AG20443 (cell line): ENCODE measurements around the gene ZNF318.

Experiments
- DNase-seq: peaks from one replicate; pipeline ENCODE4 v3.0.0; 2012; ENCODE audit warnings: low spot score, mixed read lengths

Gene ZNF318

DNA sequence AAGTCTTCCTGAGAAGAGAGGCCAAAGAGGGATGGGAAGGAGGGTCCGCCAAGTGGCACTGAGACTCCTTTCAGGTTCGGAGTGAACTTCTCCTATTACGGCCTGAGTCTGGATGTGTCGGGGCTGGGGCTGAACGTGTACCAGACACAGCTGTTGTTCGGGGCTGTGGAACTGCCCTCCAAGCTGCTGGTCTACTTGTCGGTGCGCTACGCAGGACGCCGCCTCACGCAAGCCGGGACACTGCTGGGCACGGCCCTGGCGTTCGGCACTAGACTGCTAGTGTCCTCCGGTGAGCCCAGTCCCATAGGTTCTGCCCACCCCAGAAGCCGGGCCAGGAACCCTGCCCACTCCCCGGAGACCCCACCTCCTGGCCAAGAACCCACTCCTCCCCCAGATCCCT lies 67.3 kb downstream of the ZNF318 start:
- no peak for DNase-seq

DNA sequence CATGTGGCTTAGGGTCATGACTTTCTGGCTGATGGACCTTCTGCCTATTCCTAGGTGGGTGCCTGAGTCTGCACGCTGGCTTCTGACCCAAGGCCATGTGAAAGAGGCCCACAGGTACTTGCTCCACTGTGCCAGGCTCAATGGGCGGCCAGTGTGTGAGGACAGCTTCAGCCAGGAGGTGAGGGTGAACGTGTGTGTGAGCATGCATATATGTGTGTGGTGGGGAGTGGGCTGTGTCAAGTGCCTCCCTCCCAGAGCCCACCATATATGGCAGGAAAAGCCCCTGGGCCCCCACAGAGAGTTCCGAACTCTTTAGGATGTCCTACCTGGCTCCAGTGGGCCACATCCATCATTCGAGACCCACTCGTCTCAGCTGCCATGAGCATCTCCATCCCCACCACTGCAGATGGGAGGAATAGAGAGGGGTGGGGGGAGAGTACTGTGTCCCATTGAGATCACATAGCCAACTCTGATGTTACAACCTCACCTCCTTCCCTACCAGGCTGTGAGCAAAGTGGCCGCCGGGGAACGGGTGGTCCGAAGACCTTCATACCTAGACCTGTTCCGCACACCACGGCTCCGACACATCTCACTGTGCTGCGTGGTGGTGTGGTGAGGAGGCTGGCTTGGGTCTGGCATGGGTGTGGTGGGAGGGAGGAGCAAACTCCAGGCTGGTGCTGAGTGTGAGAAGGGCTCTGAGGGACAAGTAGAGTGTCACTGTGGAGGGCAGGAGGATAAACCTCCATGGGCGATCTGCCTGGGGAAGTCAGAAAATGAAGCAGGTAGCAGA lies 68.2 kb downstream of the ZNF318 start:
- DNase-seq, result no peak

DNA sequence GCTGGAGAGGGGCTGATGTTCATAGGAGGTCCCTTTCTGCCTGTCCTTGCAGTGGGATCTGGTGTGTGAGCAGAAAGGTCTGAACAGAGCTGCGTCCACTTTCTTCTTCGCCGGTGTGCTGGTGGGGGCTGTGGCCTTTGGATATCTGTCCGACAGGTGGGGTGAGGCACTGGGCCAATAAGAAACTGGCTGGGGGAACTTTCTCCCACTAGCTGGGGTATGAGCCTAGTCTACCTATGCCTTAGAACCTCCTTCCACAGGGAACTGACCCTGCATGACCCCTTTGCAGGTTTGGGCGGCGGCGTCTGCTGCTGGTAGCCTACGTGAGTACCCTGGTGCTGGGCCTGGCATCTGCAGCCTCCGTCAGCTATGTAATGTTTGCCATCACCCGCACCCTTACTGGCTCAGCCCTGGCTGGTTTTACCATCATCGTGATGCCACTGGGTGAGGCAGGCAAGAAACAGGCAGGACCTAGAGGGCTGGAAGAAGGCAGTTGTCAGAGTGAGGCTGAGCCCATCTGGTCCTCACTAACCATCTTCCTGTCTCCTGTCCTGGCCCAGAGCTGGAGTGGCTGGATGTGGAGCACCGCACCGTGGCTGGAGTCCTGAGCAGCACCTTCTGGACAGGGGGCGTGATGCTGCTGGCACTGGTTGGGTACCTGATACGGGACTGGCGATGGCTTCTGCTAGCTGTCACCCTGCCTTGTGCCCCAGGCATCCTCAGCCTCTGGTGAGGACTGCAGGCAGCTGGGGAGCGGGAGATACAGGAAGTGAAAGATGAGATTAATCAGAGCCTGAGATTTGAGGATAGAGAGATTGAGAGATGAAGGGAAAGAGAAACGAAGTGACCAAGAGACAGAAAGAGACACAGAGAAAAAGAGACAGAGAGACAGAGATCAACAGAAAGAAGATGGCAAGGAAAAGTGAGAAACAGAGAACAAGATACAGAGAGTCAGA lies 69.8 kb downstream of the ZNF318 start:
- DNase-seq, result no peak

DNA sequence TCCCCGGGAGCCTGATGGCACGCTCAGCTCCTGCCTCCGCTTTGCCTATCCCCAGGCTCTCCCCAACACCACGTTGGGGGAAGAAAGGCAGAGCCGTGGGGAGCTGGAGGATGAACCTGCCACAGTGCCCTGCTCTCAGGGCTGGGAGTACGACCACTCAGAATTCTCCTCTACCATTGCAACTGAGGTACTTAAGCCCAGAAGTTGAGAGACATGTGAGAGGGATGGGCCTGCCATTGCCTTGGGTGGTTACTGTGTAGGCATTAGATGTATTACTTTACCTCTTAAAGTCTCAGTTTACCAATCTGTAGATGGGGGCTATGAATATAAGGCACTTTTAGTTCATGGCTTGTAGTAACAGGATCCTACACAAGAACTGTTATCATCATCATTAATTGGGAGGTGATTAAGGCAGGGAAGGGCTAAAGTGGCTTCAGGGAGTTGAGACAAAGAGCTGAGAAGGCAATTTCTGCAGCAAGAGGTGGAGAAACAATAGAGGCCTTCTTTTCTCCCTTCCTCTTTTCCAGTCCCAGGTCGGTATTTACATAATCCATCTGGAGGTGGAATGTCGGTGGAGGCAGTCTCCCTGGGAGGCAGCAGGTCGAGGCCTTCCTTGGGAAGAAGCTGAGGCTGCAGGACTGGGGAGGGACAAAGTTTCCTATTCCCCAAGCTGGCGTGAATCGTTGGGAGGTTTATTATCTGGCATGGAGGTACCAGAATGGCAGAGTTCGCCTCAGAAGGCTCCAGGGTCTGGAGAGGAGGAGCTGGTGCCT lies 70.7 kb downstream of the ZNF318 start:
- DNase-seq, result no peak

DNA sequence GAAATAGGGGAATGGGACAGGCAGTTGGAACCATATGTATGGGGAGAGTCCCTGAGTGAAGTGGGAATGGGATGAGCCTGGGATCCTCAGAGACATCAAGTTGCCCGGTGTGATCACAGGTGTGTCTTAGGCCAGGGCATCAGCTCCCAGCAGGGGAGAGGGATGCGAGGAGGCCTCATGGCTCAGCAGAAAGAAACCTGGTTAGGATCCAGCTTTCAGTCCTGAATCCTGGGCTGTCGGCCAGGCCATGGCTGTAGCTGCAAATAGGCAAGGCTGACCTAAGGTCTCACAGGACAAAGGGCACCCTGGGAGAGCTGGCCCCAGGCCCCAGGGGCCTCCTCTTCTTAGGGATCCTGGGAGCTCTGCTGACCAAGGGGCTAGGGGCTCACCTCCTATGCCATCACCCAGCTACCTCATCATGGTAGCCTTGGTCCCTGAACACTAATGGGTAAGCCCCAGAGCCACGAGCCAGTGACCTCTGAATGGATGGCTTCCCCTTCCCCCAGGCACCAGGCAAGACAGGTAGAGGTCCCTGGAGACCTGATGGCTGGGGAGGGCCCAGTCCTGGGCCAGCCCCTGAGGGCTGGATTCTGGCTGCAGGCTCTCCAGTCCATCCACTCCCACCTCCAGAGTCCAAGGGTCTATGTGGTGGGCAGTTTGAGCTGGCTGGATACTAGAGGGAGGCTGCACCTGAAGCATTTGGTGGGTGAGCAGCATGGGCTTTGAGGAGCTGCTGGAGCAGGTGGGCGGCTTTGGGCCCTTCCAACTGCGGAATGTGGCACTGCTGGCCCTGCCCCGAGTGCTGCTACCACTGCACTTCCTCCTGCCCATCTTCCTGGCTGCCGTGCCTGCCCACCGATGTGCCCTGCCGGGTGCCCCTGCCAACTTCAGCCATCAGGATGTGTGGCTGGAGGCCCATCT lies 71.5 kb downstream of the ZNF318 start, which contains the start of gene SLC22A7:
TSS of gene SLC22A7 (plus strand) at position 617 of the 921 bp plus-strand sequence. CDS start at position 716, 99 bp downstream.
- DNase-seq, result no peak

DNA sequence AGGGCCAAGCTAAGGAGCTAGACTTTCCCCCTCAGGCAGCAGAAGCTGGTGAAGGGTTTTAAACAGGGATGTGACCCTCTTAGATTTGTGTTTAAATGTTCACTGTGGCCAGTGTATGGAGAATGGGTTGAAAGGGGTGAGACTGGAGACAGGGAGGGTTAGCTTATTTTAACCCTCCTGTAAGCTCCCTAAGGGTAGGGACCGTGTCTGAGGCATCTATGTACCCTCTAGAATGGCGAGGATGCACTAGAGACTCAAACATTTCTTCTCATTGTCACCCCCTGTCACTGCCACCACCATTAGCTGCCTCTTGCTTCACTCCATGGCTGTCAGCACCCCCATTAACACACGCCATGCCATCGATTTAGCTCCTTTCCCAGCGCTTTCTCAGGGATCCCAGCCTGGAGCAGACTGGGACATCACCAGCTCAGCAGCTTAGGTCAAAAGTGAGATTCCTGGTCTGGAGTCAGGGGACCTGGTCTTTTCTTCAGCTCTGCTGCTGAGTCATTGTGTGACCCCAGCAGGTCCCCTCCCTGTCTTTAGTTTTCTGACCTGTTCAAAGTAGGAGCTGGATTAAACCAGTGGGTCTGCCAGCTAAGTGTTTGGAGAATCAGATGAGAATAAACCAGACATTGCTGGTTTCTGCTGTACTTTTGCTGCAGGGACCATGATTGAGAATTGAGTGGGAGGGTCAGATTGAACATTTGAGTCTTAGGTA lies 72.5 kb downstream of the ZNF318 start:
- no peak for DNase-seq

DNA sequence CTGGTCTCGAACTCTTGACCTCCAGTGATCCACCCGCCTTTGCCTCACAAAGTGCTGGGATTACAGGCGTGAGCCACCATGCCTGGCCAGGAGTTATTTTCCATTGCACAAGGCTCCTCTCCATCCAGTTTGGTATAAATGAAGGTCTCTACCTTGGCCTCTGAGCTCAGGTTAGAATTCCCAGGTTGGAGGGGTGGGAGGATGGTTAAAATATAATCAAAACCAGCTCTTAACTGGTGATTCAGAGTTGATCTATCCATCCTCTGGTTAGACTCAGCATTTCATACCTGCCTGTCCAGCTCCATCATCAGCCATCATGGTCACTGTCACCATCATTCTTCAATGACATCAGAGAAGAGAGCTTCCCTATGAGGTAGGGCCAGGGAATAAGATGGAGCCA lies 74.0 kb downstream of the ZNF318 start:
- no peak for DNase-seq

DNA sequence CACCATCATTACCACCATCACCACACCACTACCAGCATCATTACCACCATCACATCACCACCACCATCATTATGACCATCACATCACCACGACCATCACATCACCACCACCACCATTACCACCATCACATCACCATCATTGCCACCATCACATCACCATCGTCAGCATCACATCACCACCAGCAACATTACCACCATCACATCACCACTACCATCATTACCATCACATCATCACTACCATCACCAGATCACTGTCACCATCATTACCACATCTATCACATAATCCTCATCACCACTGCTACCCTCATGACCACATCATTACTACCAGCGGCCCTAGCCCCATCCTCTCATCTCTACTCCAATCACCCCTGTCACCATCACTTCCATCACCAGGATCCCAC lies 74.9 kb downstream of the ZNF318 start:
- DNase-seq, result no peak

DNA sequence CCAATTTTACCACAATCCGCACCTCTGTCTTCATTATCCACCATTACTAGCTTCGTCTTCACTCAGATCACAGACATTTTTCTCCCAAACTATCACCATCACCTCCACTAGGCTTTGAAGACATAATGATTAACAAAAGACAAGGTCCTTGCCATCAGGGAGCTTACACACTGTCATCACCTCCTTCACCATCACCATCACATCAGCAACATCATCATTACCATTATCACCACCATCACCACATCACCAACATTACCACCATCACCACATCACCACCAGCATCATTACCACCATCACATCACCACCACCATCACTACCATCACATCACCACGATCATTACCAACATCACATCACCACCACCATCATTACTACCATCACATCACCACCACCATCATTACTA lies 75.7 kb downstream of the ZNF318 start:
- DNase-seq, result no peak

DNA sequence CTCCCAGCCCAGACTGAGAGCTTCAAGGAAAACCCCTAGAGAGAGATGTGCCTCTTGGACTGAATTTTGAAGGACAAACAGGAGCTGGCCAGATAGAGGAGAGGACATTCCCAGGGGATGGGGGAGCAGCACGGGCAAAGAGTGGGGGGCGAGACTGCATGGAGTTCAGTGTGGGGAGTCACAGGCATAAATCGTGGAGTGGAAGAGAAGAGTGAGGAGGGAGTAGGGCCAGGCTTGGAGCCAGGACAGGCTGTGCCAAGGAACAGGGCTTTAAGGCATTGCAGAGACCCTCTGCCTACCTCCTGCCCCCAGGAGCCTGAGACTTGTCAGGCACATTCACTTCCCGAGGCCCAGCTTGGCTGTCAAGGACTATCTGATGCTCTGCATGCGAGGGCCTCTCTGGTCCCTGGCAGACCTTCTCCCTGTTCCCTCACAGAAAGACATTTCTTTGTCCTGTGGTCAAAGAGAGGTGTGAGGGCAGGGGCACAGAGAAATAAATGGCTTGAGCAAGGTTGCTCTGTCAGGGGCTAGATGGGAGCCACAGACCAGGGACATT lies 76.6 kb downstream of the ZNF318 start:
- no peak for DNase-seq

DNA sequence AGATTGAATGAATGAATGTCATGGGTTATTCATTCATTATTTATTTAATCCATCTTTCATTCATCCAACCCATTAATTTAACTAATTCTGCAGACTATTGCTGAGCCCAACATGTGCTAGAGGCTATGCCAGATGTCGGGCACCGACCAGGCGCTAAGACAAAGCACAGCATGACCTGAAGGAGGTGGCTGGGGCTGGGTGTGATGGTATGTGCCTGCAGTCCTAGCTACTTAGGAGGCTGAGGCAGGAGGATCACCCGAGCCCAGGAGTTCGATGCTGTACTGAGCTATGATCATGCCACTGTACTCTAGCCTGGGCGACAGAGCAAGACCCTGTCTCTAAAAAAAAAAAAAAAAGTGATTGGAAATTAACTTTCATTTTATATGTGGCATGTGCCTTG lies 77.1 kb downstream of the ZNF318 start:
- no peak for DNase-seq

DNA sequence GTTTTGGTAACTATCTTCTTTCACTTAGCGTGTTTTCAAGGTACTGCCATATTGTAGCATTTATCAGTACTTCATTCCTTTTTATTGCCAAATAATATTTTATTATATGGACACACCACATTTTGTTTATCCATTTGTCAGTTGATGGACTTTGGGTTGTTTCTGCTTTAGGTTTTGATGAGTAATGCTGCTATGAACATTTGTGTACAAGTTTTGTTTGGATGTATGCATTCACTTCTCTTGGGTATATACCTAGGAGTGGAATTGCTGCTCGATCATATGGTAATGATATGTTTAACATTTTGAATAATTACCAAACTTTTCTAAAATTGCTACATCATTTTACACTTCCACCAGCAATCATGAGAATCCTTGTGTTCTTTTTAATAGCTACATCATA lies 77.7 kb downstream of the ZNF318 start:
- DNase-seq, result no peak

DNA sequence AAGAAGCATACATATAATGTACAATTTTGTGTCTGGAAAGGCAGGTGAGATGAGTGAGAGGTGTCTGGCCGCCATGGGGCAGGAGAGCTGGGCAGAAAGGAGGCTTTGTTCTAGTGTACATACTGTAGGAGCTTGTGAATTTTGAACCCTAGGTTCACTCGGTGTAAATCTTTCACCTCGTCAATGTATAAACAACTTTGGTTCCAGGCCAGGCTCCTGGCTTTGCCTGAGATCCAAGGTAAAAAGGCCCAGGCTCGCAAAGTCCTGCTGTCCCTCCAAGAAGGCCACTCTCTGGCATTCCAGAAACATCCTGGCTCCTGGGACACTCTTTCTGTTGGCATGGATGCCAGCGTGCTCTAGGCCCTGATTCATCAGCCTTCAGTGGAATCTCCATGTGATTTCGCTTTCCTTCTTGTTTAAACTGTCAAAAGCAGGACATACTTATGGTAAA lies 78.5 kb downstream of the ZNF318 start:
- peak; percentile 54 for DNase-seq

DNA sequence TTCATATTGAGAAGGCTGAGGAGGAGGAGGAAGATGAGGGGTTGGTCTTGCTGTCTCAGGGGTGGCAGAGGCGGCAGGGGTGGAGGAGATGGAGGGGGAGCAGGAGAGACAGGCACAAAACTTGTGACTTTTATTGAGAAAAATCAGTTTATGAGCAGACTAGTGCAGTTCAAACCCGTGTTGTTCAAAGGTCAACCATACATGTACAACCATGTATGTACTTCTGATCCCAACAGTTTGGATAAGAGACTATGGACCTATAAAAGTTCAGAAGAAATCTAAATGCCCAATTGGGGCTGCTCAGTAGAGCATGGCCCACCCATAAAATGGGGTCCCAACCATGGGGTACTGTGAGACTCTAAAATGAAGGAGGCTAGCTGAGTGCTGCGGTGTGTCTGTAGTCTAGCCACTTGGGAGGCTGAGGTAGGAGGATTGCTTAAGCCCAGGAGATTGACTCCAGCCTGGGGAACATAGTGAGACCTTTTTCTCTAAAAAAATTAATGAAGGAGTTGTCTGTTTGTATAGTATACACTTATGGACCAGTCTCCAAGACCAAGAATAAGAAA lies 79.0 kb downstream of the ZNF318 start:
- no peak for DNase-seq

DNA sequence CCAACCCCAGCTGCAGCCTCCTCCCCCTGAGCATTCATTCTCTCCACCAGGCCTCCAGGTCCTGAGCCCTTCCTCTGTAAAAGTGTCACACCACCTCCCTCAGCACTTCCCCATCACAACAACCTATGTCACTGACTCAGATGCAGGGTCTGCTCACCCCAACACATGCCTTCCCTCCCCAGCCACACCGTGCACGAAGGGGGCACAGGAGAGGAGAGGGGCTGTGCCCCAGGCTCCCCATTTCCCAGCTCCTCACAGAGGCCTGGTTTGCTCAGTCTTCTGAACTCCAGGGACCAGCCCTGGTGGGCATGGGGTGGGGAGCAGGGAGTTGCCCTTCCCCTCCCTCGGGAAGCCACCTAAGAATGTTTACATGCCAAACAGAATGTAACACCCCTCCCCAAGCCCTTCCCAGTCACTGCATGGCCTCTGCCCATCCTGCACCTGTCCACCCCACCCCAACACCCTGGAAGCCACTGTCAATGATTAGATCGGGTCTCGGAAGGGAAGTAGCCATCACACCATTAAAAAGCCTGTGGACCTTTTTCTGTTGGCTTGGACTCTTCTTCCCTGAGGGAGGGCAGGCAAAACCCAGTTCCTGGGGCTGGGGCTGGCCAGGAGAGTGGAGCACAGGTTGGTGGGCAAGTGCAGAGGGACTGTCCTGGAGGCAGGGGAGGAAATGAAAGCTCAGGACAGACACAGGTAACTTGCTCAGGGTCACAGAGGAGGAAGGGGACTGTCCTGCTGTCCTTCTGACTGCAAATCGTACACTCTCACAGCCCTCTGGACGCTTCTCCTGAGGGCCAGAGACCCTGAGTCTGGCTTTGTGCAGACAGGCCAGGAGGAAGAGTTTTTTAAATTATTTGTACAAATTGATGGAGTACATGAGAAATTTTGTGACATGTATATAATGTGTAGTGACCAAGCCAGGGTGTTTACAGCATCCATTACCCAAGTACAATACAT lies 81.4 kb downstream of the ZNF318 start:
- DNase-seq, result no peak

DNA sequence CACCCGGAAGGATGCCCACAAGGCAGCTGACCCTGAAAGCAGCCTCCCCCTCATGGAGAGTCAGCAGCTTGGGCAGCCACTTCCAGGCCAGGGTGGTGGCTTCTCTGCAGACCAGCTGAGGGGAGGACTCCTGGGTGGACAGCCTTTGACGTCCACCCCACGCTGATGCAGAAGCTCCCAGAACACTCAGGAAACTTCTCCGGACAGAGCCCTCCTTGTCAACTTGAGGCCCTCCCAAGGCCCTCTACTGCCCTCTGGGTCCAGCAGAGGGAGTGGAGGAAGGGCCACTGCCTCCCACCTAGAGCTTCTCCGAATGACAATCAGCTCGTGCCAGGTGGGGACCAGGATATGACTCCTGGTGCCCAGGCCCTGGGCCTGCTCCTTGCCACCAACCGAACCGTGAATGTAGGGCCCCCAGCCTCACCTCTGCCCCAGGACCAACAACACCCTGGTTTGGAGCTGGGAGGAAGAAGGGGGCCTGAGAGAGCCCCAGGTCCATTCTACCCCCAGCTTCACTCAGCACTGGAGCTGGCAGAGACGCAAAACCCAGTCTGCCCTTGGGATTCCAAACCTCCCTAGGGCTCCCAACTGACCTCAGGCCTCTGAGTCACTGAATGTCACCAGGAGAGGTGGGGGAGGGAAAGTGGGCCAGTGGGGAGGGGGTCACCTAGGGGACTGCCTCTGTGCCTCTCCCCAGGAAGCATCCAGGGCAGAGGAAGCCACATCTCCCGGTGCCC lies 82.3 kb downstream of the ZNF318 start:
- DNase-seq, result no peak

DNA sequence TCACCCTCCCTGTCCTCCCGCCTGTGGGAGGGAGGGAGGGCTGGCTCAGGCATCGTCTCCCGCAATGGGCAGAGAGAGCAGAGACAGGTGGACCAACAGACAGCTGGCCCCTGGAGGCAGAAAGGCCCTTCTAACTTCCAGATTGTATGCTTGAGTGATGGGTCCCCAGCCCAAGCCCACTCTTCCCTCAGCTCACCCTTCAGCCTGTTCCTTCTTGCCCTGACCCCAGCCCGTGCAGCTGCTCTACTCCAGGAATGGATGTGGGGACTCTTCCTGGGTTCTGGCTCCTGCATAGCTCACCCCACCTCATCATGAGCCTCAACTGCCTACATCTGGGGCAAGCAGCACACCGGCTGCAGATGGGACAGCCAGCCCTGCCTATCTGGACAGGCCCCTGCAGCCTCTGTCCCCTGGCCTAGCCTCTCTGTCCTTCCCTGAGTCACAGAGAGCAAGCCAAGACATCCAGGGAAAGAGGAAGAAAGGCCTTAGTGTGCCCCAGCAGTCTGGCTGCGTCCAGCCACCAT lies 82.9 kb downstream of the ZNF318 start:
- no peak for DNase-seq
